CD4-positive, alpha-beta memory T cell (primary cell): ENCODE measurements around the gene SEMA3B. TPM values are rescaled to one million over a fixed set of nuclear protein-coding genes. Genes with fewer than 3 reads are reported as not detected.
A peak's percentile ranks its signal among the peaks of the same experiment; 100 is the strongest.

ENCODE experiments used
- CTCF ChIA-PET: fragments of 350-600 bp; sonication (Branson Sonifier 250); formaldehyde crosslinking; loops from one replicate; lab custom pipeline; 2021; ENCODE audit warnings: inconsistent platforms; ENCODE audit not compliant: partially characterized antibody; lab: Charles Lee
- POLR2A ChIA-PET: fragments of 350-600 bp; sonication (Branson Sonifier 250); formaldehyde crosslinking; loops from one replicate; lab custom pipeline; 2021; ENCODE audit not compliant: partially characterized antibody; lab: Charles Lee
- DNase-seq, 5 donors: peaks; one replicate each; pipeline versions ENCODE4 v3.0.0 to v3.0.0-alpha.2; 2020 to 2022; ENCODE audit warnings: mixed read lengths in 1 of 5
- H3K27ac ChIP-seq: one replicate; pipeline ENCODE4 v1.7.0; 2013; ENCODE audit warnings: low read depth, low read length
- H3K27me3 ChIP-seq: 2 replicates; pipeline ENCODE4 v1.7.0; 2013; ENCODE audit warnings: mild to moderate bottlenecking, low read length, moderate library complexity; ENCODE audit not compliant: insufficient read depth
- H3K36me3 ChIP-seq: 2 replicates; pipeline ENCODE4 v1.7.0; 2013; ENCODE audit warnings: mild to moderate bottlenecking, low read length, moderate library complexity; ENCODE audit not compliant: insufficient read depth
- H3K4me1 ChIP-seq: 2 replicates; pipeline ENCODE4 v1.7.0; 2013; ENCODE audit warnings: mild to moderate bottlenecking, low read length, moderate library complexity; ENCODE audit not compliant: insufficient read depth
- H3K4me3 ChIP-seq, 2 donors: one replicate each; pipeline ENCODE4 v1.7.0; 2013; ENCODE audit warnings: low read length in 2 of 2, mild to moderate bottlenecking in 1 of 2
- H3K9me3 ChIP-seq, 2 donors: one replicate each; pipeline ENCODE4 v1.7.0; 2013; ENCODE audit warnings: low read length in 2 of 2, control low read depth in 1 of 2; ENCODE audit not compliant: control insufficient read depth in 1 of 2
- H3K27ac Mint-ChIP-seq, 7 donors: one replicate each; pipeline ENCODE4 v1.8.0; 2020 to 2021; ENCODE audit warnings: mixed read lengths in 7 of 7, mild to moderate bottlenecking in 6 of 7, inconsistent platforms in 3 of 7, moderate library complexity in 3 of 7
- H3K27me3 Mint-ChIP-seq, 2 donors: one replicate each; pipeline ENCODE4 v1.8.0; 2020 to 2021; ENCODE audit warnings: mixed read lengths in 2 of 2
- H3K36me3 Mint-ChIP-seq, 2 donors: one replicate each; pipeline ENCODE4 v1.8.0; 2020 to 2021; ENCODE audit warnings: mixed read lengths in 2 of 2, inconsistent platforms in 1 of 2, mild to moderate bottlenecking in 1 of 2
- H3K4me1 Mint-ChIP-seq, 4 donors: one replicate each; pipeline ENCODE4 v1.8.0; 2020 to 2021; ENCODE audit warnings: mixed read lengths in 4 of 4, mild to moderate bottlenecking in 1 of 4
- H3K4me3 Mint-ChIP-seq, 8 donors: one replicate each; pipeline ENCODE4 v1.8.0; 2020 to 2021; ENCODE audit warnings: mixed read lengths in 8 of 8, mild to moderate bottlenecking in 7 of 8, moderate library complexity in 6 of 8, inconsistent platforms in 3 of 8
- H3K9me3 Mint-ChIP-seq, 8 donors: one replicate each; pipeline ENCODE4 v1.8.0; 2020 to 2021; ENCODE audit warnings: mixed read lengths in 8 of 8, mild to moderate bottlenecking in 5 of 8, inconsistent platforms in 3 of 8, moderate library complexity in 1 of 8
- intact Hi-C: fragments of 100-400 bp; cut with micrococcal nuclease; formaldehyde crosslinking; loops from one replicate; pipeline ENCODE4 v1.15.1; 2023
- polyA plus RNA-seq, 2 donors: library from polyadenylated mRNA; unstranded; fragments of 300-500 nt; fragmentation: Illumina TruSeq; gene quantifications; one replicate each; pipeline ENCODE4 v1.2.3, GENCODE V29; 2021
- total RNA-seq, 2 experiments: library from RNA; stranded (reverse); gene quantifications; one replicate each; pipeline ENCODE4 v1.2.3, GENCODE V29; 2021

SEMA3B gene
- total and polyA plus RNA-seq, 4 experiments from 2014 or later, result 0.50 to 0.87 TPM; not detected in 2

DNA sequence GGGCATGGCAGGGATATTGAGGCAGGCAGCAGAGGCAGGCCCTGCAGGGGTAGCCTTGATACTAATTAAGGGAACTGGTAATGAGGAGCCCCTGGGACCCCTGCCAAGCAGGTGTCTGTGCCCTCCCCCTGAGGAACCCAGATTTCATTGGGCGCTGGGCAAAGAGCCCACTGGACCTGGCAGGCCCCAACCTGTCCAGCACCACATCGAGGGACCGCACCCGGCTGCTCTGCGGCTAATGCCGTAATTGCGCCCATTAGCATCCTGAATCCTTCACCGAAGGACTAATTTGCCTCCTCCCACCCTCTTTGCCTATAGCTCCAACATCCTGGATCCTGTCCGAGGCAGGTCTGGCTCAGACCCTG lies 13.7 kb upstream of the SEMA3B start:
- DNase-seq, result no peak
- H3K9me3 Mint-ChIP-seq, result no peaks in the 10 kb centered on the region
- no peaks in the 10 kb centered on the region for H3K27me3 ChIP-seq
- H3K4me3 Mint-ChIP-seq, result no peak overlapping the region
- H3K27me3 Mint-ChIP-seq, result no peaks in the 10 kb centered on the region
- peaks cover 12 to 23% (median 17%) of the 10 kb centered on the region in 4 donors for H3K4me1 Mint-ChIP-seq
- H3K9me3 ChIP-seq, result no peaks in the 10 kb centered on the region
- H3K27ac ChIP-seq, result no peak overlapping the region
- H3K4me1 ChIP-seq, result peaks cover 25% of the 10 kb centered on the region
- POLR2A ChIA-PET, result no interaction called here
- no peak overlapping the region for H3K4me3 ChIP-seq
- no peak overlapping the region for H3K27ac Mint-ChIP-seq
- H3K36me3 ChIP-seq, result peaks cover 73% of the 10 kb centered on the region
- intact Hi-C loops, result no loop called here
- CTCF ChIA-PET, result interaction anchor here (2.8 to 6.2 kb wide), 2 partner anchors 9 to 61 kb away, joined by 12 to 34 read pairs; no protein-coding TSS in a partner anchor
- peaks cover 23 to 57% of the 10 kb centered on the region in 2 donors for H3K36me3 Mint-ChIP-seq

- Mint-ChIP-seq H3K36me3 (peaks cover 23 to 49% of the 10 kb centered on the region in 2 donors), H3K4me3 (peak overlapping the region in 2 of 8 donors; percentile 25 to 32), H3K9me3 (no peaks in the 10 kb centered on the region), H3K27me3 (no peaks in the 10 kb centered on the region), H3K27ac (peak overlapping the region in 4 of 7 donors; percentile 15 to 71 (median 45)), H3K4me1 (peaks cover 6 to 9% (median 8%) of the 10 kb centered on the region in 4 donors)
- peaks cover 13% of the 10 kb centered on the region for H3K4me1 ChIP-seq
- no peaks in the 10 kb centered on the region for H3K9me3 ChIP-seq
- no peak overlapping the region for H3K4me3 ChIP-seq
- no peaks in the 10 kb centered on the region for H3K27me3 ChIP-seq
- peaks cover 57% of the 10 kb centered on the region for H3K36me3 ChIP-seq
- no peak overlapping the region for H3K27ac ChIP-seq
- intact Hi-C loops, result no loop called here
- DNase-seq, result no peak
- CTCF ChIA-PET, result interaction anchor here (0.7 to 6.2 kb wide), 9 partner anchors 7 to 63 kb away, joined by 3 to 34 read pairs (median 11); partner anchors contain the start of gene GNAI2
- POLR2A ChIA-PET, result interaction anchor here (1.0 to 5.2 kb wide), 2 partner anchors 9 to 11 kb away, joined by 3 to 35 read pairs; no protein-coding TSS in a partner anchor
Measured at GRCh38 chr3:50256978-50257890, 11.7 kb upstream of the SEMA3B start.

DNA sequence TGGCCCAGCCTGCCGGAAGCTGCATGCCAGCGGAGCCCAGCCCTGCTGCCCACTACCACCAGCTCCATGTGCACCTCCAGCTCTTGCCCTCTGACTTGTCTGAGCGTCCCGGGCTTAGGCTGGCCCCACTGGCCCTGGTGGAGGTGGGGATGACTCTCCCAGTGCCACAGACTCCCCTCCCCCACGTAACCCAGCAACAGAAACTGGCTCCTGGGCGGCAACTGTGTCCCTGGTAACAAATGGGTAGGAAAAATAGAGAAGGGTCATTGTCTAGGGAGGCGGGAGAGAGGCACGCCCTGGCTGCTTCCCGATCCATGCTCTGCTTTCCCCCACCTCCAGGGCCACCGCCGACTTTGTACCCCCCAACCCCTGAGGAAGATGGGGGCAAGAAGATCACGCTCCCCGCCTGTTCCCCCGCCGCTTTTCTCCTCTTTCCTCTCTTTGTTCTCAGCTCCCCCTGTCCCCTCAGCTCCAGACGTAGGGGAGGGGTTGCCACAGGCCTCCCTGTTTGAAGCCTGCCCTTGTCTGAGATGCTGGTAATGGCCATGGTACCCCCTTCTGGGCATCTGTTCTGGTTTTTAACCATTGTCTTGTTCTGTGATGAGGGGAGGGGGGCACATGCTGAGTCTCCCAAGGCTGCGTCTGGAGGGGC lies 10.8 kb upstream of the SEMA3B start:
- Mint-ChIP-seq H3K4me3 (no peak overlapping the region), H3K9me3 (peaks cover 0 to 2% (median 0%) of the 10 kb centered on the region in 8 donors), H3K27ac (peak overlapping the region in 2 of 7 donors; percentile 36 to 54), H3K36me3 (peaks cover 22 to 49% of the 10 kb centered on the region in 2 donors), H3K27me3 (no peaks in the 10 kb centered on the region), H3K4me1 (peaks cover 5 to 9% (median 8%) of the 10 kb centered on the region in 4 donors)
- no peak for DNase-seq
- peaks cover 48% of the 10 kb centered on the region for H3K36me3 ChIP-seq
- ChIA-PET CTCF (interaction anchor here (1.2 to 6.2 kb wide), 8 partner anchors 8 to 66 kb away, joined by 3 to 34 read pairs (median 12); partner anchors contain the start of genes GNAI2 and GNAT1), POLR2A (interaction anchor here (5.2 kb wide), 1 partner anchor 10 kb away, joined by 35 read pairs; no protein-coding TSS in a partner anchor)
- no peaks in the 10 kb centered on the region for H3K9me3 ChIP-seq
- H3K27me3 ChIP-seq, result no peaks in the 10 kb centered on the region
- peaks cover 13% of the 10 kb centered on the region for H3K4me1 ChIP-seq
- H3K27ac ChIP-seq, result no peak overlapping the region
- intact Hi-C loops, result no loop called here
- no peak overlapping the region for H3K4me3 ChIP-seq

GRCh38 chr3:50258979-50259378 lies 10.0 kb upstream of the SEMA3B start:
- Histone ChIP-seq H3K4me3 (no peak overlapping the region), H3K9me3 (no peaks in the 10 kb centered on the region), H3K27ac (no peak overlapping the region), H3K27me3 (no peaks in the 10 kb centered on the region), H3K4me1 (peaks cover 13% of the 10 kb centered on the region), H3K36me3 (peaks cover 40% of the 10 kb centered on the region)
- ChIA-PET POLR2A (interaction anchor here (0.9 to 5.2 kb wide), 5 partner anchors 11 to 47 kb away, joined by 3 to 35 read pairs (median 3); no protein-coding TSS in a partner anchor), CTCF (interaction anchor here (0.9 to 6.2 kb wide), 12 partner anchors 8 to 291 kb away, joined by 3 to 34 read pairs (median 8); partner anchors contain the start of genes GNAI2, GNAT1 and TUSC2)
- Mint-ChIP-seq H3K36me3 (peaks cover 15 to 42% of the 10 kb centered on the region in 2 donors), H3K4me1 (peaks cover 3 to 9% (median 4%) of the 10 kb centered on the region in 4 donors), H3K27ac (peak overlapping the region in 2 of 7 donors; percentile 68 to 76), H3K27me3 (no peaks in the 10 kb centered on the region), H3K4me3 (peak overlapping the region in 1 of 8 donors; percentile 42), H3K9me3 (peaks cover 0 to 2% (median 0%) of the 10 kb centered on the region in 8 donors)
- DNase-seq, result no peak
- intact Hi-C loops, result no loop called here

DNA sequence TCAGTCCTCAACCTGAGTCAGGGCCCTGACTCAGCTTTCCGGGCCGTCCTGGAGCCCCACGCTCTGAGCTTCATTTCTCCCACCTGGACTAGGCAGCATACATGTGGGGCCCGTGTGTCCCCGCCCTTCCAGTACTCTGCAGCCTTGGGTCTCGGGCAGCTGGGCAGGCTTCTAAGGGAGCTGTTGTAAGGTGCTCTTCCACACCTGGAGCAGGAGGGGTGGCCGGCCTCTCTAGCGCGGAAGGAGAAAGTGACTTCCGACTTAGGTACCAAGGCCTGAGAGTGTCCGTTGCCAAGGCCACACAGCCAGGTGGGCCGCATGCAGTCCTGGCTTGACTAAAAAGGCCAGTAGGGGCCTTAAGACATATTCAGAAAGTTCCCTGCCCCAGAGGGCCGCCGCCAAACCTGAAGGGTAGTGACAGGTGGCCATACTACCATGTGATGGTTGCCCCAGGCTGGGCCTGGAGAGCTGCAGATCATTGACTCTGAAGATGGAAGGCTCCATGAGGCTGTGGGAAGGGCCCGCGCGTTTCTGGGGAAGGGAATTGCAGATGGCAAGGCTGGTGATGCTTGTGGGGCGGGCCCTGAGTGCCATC lies 9.4 kb upstream of the SEMA3B start:
- POLR2A ChIA-PET, result interaction anchor here (0.9 to 5.2 kb wide), 7 partner anchors 11 to 67 kb away, joined by 3 to 35 read pairs (median 3); no protein-coding TSS in a partner anchor
- no peak overlapping the region for H3K4me3 ChIP-seq

More for the DNA sequence above, 9.4 kb upstream of the SEMA3B start:
- Mint-ChIP-seq H3K4me3 (peak overlapping the region in 7 of 8 donors; percentile 43 to 83 (median 71)), H3K4me1 (peaks cover 3 to 9% (median 4%) of the 10 kb centered on the region in 4 donors), H3K27ac (peak overlapping the region in 6 of 7 donors; percentile 48 to 91 (median 71)), H3K36me3 (peaks cover 15 to 36% of the 10 kb centered on the region in 2 donors), H3K9me3 (peaks cover 0 to 2% (median 0%) of the 10 kb centered on the region in 8 donors), H3K27me3 (no peaks in the 10 kb centered on the region)
- intact Hi-C loops, result loop anchor here (1.0 kb wide), 1 partner anchor 32 kb away; no protein-coding TSS in a partner anchor
- Histone ChIP-seq H3K27me3 (no peaks in the 10 kb centered on the region), H3K27ac (peak overlapping the region; percentile 46), H3K9me3 (no peaks in the 10 kb centered on the region), H3K4me1 (peaks cover 13% of the 10 kb centered on the region), H3K36me3 (peaks cover 35% of the 10 kb centered on the region)
- no peak for DNase-seq
- CTCF ChIA-PET, result interaction anchor here (0.8 to 6.2 kb wide), 11 partner anchors 10 to 291 kb away, joined by 3 to 34 read pairs (median 8); partner anchors contain the start of genes GNAT1 and TUSC2
